DND-41 (cell line): ENCODE results near the gene DLG2.

Experiments used
- ATAC-seq: fragments of 200-7000 bp; cut with Tn5 transposase; 3 replicates; pipeline ENCODE4 v1.9.1; 2021; ENCODE audit warnings: low read depth; ENCODE audit not compliant: insufficient read depth
- DNase-seq: peaks from one replicate; pipeline ENCODE4 v3.0.0-alpha.2; 2020
- H2AFZ ChIP-seq: 2 replicates; pipeline ENCODE4 v1.6.0; 2012; ENCODE audit warnings: low read depth, low read length
- H3K27ac ChIP-seq: 2 replicates; pipeline ENCODE4 v1.5.1; 2012; ENCODE audit warnings: low read length, inconsistent platforms
- H3K27me3 ChIP-seq: fragments of 200-600 bp; sonication (generic); 2 replicates; pipeline ENCODE4 v1.6.0; 2012; ENCODE audit warnings: low read length, mild to moderate bottlenecking, inconsistent platforms; ENCODE audit not compliant: insufficient read depth, poor library complexity
- H3K36me3 ChIP-seq: 2 replicates; pipeline ENCODE4 v1.5.1; 2012; ENCODE audit warnings: low read length, inconsistent platforms; ENCODE audit not compliant: insufficient read depth
- H3K4me1 ChIP-seq: 2 replicates; pipeline ENCODE4 v1.5.1; 2012; ENCODE audit warnings: mild to moderate bottlenecking, low read length; ENCODE audit not compliant: insufficient read depth
- H3K4me2 ChIP-seq: 2 replicates; pipeline ENCODE4 v1.6.0; 2012; ENCODE audit warnings: mild to moderate bottlenecking, moderate library complexity, low read length, inconsistent platforms; ENCODE audit not compliant: insufficient read depth
- H3K4me3 ChIP-seq, 2 experiments: fragments of 200-600 bp in 1 of 2; shearing (Covaris generic) in 1 of 2; 2 replicates each; pipeline ENCODE4 v1.5.1; 2012 to 2016; ENCODE audit warnings: inconsistent platforms in 2 of 2, low read length in 2 of 2, mild to moderate bottlenecking in 2 of 2, low read depth in 1 of 2, moderate library complexity in 1 of 2
- H3K79me2 ChIP-seq: 2 replicates; pipeline ENCODE4 v1.6.0; 2012; ENCODE audit warnings: low read length, inconsistent platforms; ENCODE audit not compliant: insufficient read depth
- H3K9ac ChIP-seq: 2 replicates; pipeline ENCODE4 v1.6.0; 2012; ENCODE audit warnings: low read depth, mild to moderate bottlenecking, inconsistent platforms, low read length, moderate library complexity
- H3K9me3 ChIP-seq: 2 replicates; pipeline ENCODE4 v1.5.1; 2012; ENCODE audit warnings: low read length, moderate library complexity, mild to moderate bottlenecking, inconsistent platforms; ENCODE audit not compliant: insufficient read depth, severe bottlenecking
- H4K20me1 ChIP-seq: 2 replicates; pipeline ENCODE4 v1.6.0; 2012; ENCODE audit warnings: low read length; ENCODE audit not compliant: insufficient read depth
- EZH2 ChIP-seq: IDR thresholded peaks from 3 replicates; pipeline ENCODE4 v1.6.1; 2012; ENCODE audit warnings: borderline replicate concordance, low read depth, mild to moderate bottlenecking, moderate library complexity, low read length, inconsistent platforms; ENCODE audit not compliant: severe bottlenecking
- TF ChIP-seq, protein P1 (sequence below): IDR thresholded peaks from 2 replicates; pipeline ENCODE4 v1.5.1; 2012; ENCODE audit warnings: borderline replicate concordance, low read length, moderate library complexity, mild to moderate bottlenecking; ENCODE audit not compliant: poor library complexity, severe bottlenecking; ENCODE audit errors: extremely low read depth

DLG2 gene

DNA sequence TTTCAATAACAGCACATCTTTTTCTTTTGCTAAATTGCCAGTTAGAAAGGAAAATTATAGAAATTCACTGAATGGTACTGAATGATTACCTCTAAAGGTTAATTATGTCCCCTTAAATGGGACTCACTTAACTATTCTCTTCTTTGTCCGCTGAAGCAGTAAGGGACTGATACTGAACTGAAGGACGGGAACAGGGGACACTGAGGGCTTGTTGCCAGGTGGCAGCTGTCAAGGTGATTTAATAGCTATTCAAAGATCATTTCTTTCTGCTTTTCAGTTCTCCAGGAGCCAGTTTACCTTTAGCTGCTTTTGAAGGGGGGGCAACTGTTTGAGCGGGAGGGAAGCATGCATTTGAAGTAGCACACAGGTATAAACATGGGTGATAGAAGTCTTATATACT lies 2015.5 kb downstream of the DLG2 start:
- TF ChIP-seq, protein P1, sequence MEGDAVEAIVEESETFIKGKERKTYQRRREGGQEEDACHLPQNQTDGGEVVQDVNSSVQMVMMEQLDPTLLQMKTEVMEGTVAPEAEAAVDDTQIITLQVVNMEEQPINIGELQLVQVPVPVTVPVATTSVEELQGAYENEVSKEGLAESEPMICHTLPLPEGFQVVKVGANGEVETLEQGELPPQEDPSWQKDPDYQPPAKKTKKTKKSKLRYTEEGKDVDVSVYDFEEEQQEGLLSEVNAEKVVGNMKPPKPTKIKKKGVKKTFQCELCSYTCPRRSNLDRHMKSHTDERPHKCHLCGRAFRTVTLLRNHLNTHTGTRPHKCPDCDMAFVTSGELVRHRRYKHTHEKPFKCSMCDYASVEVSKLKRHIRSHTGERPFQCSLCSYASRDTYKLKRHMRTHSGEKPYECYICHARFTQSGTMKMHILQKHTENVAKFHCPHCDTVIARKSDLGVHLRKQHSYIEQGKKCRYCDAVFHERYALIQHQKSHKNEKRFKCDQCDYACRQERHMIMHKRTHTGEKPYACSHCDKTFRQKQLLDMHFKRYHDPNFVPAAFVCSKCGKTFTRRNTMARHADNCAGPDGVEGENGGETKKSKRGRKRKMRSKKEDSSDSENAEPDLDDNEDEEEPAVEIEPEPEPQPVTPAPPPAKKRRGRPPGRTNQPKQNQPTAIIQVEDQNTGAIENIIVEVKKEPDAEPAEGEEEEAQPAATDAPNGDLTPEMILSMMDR = no peak
- no peak for TF ChIP-seq EZH2
- H3K4me1 ChIP-seq = no peaks in the 10 kb centered on the region
- no peaks in the 10 kb centered on the region for H3K9me3 ChIP-seq
- H3K27ac ChIP-seq = no peak overlapping the region
- H3K27me3 ChIP-seq = no peaks in the 10 kb centered on the region
- no peaks in the 10 kb centered on the region for H3K36me3 ChIP-seq
- H4K20me1 ChIP-seq = no peaks in the 10 kb centered on the region
- H3K4me3 ChIP-seq = no peak overlapping the region
- H3K79me2 ChIP-seq = no peaks in the 10 kb centered on the region
- H3K9ac ChIP-seq = no peak overlapping the region
- H3K4me2 ChIP-seq = no peak overlapping the region
- ATAC-seq (no peak), DNase-seq (no peak)
- no peak overlapping the region for H2AFZ ChIP-seq

DNA sequence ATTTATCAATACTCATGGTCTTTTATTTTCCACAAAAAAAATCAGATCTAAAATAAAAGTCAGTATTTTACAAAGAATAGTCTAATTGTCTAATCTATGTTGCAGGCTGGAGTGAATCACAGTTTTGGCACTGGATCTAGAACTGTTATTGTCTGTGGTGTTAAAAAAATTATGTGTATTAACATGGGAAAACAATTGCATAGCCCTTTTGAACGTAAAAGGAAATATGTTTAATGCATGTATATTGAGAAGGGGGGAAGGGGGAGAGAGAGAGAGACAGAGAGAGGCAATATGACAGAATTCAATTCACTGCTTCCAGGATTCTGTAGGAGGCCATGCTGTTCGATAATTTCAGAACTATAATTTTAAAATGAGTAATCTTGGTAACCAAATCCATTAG lies 2016.1 kb downstream of the DLG2 start:
- Histone ChIP-seq H3K79me2 (no peaks in the 10 kb centered on the region), H3K4me2 (no peak overlapping the region), H3K9ac (no peak overlapping the region), H2AFZ (no peak overlapping the region), H3K4me1 (no peaks in the 10 kb centered on the region), H3K36me3 (no peaks in the 10 kb centered on the region), H3K9me3 (no peaks in the 10 kb centered on the region), H4K20me1 (no peaks in the 10 kb centered on the region), H3K4me3 (no peak overlapping the region), H3K27ac (no peak overlapping the region), H3K27me3 (no peaks in the 10 kb centered on the region)
- no peak for DNase-seq
- ATAC-seq = no peak
- no peak for TF ChIP-seq EZH2

DNA sequence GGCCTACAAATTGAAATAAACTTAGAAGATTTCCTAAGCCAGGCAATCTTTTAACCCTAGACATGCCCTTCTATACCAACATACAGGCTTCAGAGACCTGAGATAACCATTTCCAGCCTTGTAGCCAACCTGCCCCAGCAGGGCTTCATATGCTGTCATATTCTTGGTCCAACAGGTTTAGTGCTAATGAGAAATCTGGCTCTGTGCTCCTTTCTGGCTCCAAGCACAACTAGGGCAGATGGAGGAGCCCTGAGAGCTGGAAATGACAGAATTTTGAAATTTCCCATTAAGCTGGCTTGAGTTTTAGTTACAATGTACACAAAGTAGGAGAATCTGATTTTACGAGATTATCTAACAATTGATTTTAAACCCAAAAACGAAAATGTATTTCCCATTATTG lies 2018.0 kb downstream of the DLG2 start:
- no peak overlapping the region for H3K27ac ChIP-seq

DNA sequence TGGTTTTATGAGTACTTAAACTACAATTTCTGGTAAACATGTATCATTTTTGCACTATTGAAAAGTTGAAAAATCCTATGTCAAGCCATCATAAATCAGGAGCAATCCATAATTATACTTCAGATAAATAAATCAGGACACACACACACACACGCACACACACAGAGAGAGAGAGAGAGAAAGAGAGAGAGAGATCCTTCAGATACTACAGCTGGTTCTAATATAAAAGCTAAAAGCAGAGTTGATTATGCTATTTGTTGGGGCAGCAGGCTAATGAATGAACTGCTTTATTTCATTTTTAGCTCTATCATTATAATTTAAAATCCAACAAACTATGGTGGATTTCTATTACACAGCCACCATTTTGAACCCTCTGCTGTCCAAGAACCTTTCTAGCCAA lies 2018.6 kb downstream of the DLG2 start:
- Histone ChIP-seq H3K27ac (no peak overlapping the region), H3K4me2 (no peak overlapping the region), H2AFZ (no peak overlapping the region), H3K79me2 (no peaks in the 10 kb centered on the region), H4K20me1 (no peaks in the 10 kb centered on the region), H3K4me3 (no peak overlapping the region), H3K9me3 (no peaks in the 10 kb centered on the region), H3K36me3 (no peaks in the 10 kb centered on the region), H3K27me3 (no peaks in the 10 kb centered on the region), H3K9ac (no peak overlapping the region), H3K4me1 (no peaks in the 10 kb centered on the region)
- DNase-seq (no peak), ATAC-seq (no peak)
- TF ChIP-seq EZH2 = no peak
- TF ChIP-seq, protein P1 = no peak

More for the DNA sequence above, 2018.0 kb downstream of the DLG2 start:
- Histone ChIP-seq H3K27me3 (no peaks in the 10 kb centered on the region), H4K20me1 (no peaks in the 10 kb centered on the region), H3K36me3 (no peaks in the 10 kb centered on the region), H2AFZ (no peak overlapping the region), H3K79me2 (no peaks in the 10 kb centered on the region), H3K9ac (no peak overlapping the region), H3K9me3 (no peaks in the 10 kb centered on the region), H3K4me2 (no peak overlapping the region), H3K4me3 (no peak overlapping the region), H3K4me1 (no peaks in the 10 kb centered on the region)
- TF ChIP-seq, protein P1 = no peak
- no peak for TF ChIP-seq EZH2
- DNase-seq = no peak
- ATAC-seq = no peak
